Hepatocyte (in vitro differentiated cells): ENCODE results near the gene SEPTIN11.

Experiments used
- EZH2 ChIP-seq: fragments of 200-600 bp; sonication (generic); IDR thresholded peaks from 2 replicates; pipeline ENCODE4 v1.6.1; 2016; ENCODE audit warnings: antibody characterized with exemption, mild to moderate bottlenecking, borderline replicate concordance
- TF ChIP-seq, protein P1 (sequence below): fragments of 200-600 bp; sonication (generic); IDR thresholded peaks from 2 replicates; pipeline ENCODE4 v1.5.1; 2016; ENCODE audit warnings: antibody characterized with exemption, mild to moderate bottlenecking; ENCODE audit not compliant: poor library complexity

- TF ChIP-seq, protein P1, sequence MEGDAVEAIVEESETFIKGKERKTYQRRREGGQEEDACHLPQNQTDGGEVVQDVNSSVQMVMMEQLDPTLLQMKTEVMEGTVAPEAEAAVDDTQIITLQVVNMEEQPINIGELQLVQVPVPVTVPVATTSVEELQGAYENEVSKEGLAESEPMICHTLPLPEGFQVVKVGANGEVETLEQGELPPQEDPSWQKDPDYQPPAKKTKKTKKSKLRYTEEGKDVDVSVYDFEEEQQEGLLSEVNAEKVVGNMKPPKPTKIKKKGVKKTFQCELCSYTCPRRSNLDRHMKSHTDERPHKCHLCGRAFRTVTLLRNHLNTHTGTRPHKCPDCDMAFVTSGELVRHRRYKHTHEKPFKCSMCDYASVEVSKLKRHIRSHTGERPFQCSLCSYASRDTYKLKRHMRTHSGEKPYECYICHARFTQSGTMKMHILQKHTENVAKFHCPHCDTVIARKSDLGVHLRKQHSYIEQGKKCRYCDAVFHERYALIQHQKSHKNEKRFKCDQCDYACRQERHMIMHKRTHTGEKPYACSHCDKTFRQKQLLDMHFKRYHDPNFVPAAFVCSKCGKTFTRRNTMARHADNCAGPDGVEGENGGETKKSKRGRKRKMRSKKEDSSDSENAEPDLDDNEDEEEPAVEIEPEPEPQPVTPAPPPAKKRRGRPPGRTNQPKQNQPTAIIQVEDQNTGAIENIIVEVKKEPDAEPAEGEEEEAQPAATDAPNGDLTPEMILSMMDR: no peak
- no peak for TF ChIP-seq EZH2
Observed at GRCh38 chr4:76987153-76987591, 37.6 kb downstream of the SEPTIN11 start.
